GM21576 (cell line): ENCODE results near the gene PCDHA4.

ENCODE experiments used
- ATAC-seq: cut with Tn5 transposase; IDR thresholded peaks from one replicate; pipeline ENCODE4 v1.9.1; 2021; ENCODE audit warnings: mild to moderate bottlenecking, moderate library complexity; ENCODE audit not compliant: unreplicated experiment

The PCDHA4 gene

DNA sequence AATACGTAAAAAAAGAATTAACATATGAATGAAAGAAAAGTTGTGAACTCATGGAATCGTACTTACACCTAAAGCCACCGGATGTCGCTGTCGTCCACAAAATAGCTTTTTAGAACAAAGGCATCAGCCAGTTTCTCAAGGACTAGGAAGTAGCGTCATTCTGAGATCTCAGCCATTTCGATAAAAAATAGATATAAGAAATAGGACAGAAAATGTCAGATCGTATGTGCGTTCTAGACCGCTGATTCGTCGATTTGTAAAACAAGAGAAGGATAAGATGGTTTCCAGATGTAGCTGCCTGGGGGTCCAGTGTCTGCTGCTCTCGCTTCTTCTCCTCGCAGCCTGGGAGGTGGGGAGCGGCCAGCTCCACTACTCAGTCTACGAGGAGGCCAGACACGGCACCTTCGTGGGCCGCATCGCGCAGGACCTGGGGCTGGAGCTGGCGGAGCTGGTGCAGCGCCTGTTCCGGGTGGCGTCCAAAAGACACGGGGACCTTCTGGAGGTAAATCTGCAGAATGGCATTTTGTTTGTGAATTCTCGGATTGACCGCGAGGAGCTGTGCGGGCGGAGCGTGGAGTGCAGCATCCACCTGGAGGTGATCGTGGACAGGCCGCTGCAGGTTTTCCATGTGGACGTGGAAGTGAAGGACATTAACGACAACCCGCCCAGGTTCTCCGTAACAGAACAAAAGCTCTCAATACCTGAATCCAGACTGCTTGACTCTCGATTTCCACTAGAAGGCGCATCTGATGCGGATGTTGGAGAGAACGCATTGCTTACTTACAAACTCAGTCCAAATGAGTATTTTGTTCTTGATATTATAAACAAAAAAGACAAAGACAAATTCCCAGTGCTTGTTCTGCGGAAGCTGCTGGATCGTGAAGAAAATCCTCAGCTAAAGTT is 49.2 kb downstream of the PCDHA4 start, which contains the start of gene PCDHA10:
Gene PCDHA10 (plus strand): TSS at position 126 of the 903 bp plus-strand sequence. CDS start 152 bp downstream, at position 278.
- ATAC-seq: no peak

DNA sequence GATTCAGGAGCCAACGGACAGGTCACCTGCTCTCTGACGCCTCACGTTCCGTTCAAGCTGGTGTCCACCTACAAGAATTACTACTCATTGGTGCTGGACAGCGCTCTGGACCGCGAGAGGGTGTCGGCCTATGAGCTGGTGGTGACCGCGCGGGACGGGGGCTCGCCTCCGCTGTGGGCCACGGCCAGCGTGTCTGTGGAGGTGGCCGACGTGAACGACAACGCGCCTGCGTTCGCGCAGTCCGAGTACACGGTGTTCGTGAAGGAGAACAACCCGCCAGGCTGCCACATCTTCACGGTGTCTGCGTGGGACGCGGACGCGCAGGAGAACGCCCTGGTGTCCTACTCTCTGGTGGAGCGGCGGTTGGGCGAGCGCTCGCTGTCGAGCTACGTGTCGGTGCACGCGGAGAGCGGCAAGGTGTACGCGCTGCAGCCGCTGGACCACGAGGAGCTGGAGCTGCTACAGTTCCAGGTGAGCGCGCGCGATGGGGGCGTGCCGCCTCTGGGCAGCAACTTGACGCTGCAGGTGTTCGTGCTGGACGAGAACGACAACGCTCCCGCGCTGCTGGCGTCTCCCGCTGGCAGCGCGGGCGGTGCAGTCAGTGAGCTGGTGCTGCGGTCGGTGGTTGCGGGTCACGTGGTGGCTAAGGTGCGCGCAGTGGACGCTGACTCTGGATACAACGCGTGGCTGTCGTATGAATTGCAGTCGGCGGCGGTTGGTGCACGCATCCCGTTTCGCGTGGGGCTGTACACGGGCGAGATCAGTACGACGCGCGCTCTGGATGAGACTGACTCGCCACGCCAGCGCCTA is 50.5 kb downstream of the PCDHA4 start:
- no peak for ATAC-seq

DNA sequence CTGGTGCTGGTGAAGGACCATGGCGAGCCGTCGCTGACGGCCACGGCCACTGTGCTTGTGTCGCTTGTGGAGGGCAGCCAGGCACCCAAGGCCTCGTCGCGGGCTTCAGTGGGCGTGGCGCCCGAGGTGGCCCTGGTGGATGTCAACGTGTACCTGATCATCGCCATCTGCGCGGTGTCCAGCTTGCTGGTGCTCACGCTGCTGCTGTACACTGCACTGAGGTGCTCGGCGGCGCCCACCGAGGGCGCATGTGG is 51.0 kb downstream of the PCDHA4 start:
- ATAC-seq: no peak

DNA sequence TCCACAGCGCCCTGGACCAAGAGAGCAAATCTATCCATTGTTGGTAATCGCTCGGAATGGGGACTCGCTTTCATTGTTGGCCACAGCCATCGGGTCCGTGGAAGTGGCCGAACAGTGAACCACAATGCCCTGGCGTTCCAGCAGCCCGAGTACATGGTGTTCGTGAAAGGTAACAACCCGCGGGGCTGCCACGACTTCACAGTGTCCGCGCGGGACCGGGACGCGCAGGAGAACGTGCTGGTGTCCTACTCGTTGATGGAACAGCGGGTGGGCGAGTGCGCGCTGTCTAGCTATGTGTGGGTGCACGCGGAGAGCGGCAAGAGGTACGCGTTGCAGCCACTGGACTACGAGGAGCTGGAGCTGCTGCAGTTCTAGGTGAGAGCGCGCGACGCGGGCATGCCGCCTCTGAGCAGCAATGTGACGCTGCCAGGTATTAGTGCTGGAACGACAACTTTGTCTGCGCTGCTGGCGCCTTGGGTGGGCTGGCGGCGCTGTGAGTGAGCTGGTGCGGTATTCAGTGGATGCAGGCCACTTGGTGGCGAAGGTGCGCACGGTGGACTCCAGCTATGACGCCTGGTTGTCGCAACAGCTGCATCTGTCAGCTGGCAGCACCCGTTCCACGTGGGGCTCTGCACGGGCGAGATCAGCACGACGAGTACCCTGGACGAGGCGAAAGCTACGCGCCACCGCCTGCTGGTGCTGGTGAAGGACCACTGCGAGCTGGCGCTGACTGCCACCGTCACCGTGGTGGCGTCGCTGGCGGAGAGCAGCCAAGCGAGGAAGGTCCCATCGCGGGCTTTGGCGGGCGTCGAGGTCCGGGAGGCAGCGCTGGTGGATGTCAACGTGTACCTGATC is 55.8 kb downstream of the PCDHA4 start:
- ATAC-seq: no peak
